Fibroblast of the aortic adventitia (primary cell): ENCODE results near the gene FAM193B. TPM values are rescaled to one million over a fixed set of nuclear protein-coding genes. Genes with fewer than 3 reads are reported as not detected.

Experiments
- DNase-seq: peaks from one replicate; pipeline ENCODE4 v3.0.0-alpha.2; 2010; ENCODE audit warnings: low read depth
- H3K4me3 ChIP-seq: 2 replicates; pipeline ENCODE4 v1.5.1; 2011; ENCODE audit warnings: low read depth, mild to moderate bottlenecking, control low read depth, low read length, moderate library complexity
- total RNA-seq: library from RNA; depleted of rRNA; stranded (reverse); fragments of >200 nt; gene quantifications from 2 replicates; pipeline ENCODE4 v1.2.3, GENCODE V29; 2012; ENCODE audit warnings: low replicate concordance
- TF ChIP-seq, protein P1 (sequence below): IDR thresholded peaks from 2 replicates; pipeline ENCODE4 v1.5.1; 2011; ENCODE audit warnings: mild to moderate bottlenecking, low read length, control low read depth, inconsistent platforms; ENCODE audit not compliant: insufficient read depth

Gene FAM193B
- total RNA-seq, 1 donor: 20.2 TPM

DNA sequence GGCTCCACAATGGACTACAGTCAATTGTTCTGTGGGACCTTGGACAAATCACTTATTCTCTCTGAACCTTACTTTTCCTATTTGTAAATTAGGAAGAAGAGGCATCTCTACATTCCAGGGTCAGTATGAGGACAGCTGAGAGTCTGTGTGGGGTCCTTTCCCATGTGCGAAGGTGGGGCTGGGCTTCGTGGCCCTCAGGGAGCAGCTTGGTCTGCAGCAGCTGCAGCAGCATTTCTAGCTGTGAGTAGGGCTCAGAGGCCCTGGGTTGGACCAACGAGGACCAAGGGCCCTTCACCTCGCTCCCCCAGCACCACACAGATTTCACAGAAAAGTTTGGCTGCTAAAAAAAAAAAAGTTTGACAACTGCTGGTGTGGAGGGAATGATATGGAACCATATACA lies 28.2 kb downstream of the FAM193B start:
- TF ChIP-seq, protein P1, sequence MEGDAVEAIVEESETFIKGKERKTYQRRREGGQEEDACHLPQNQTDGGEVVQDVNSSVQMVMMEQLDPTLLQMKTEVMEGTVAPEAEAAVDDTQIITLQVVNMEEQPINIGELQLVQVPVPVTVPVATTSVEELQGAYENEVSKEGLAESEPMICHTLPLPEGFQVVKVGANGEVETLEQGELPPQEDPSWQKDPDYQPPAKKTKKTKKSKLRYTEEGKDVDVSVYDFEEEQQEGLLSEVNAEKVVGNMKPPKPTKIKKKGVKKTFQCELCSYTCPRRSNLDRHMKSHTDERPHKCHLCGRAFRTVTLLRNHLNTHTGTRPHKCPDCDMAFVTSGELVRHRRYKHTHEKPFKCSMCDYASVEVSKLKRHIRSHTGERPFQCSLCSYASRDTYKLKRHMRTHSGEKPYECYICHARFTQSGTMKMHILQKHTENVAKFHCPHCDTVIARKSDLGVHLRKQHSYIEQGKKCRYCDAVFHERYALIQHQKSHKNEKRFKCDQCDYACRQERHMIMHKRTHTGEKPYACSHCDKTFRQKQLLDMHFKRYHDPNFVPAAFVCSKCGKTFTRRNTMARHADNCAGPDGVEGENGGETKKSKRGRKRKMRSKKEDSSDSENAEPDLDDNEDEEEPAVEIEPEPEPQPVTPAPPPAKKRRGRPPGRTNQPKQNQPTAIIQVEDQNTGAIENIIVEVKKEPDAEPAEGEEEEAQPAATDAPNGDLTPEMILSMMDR: no peak
- H3K4me3 ChIP-seq: no peak overlapping the region
- no peak for DNase-seq

DNA sequence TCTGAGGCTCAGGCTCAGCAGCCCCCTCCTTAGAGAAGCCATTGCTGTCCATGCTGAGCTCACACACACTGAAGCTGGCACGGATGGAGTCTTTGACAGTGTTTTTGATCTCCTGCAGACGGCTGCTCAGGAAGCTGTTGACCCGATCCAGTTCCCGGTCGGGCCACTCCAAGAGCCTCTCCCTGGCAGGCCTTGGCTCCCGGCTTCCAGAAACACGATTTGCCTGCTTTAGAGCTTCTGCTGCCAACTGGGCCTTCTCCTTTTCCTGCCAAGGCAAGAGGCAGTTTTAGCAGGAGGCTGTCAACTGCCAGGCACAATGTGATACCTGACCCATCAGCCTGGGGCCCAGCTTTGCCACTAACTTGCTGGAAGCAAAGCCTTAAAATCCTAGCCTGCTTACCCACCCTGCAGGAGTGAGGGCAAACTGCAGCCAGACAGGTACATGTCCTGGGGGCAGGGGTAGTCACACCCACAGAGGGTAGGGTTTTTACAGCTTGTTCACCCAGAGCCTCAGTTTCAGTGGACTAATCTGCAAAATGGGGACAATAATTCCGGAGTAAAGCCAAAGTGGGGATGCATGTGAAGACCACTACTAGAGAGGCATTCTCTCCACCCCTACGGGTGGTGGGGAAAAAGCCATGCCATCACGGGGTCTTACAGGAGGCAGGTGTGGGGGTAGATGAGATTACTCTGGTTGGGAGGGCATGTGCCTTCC lies 29.3 kb downstream of the FAM193B start:
- TF ChIP-seq, protein P1: no peak
- no peak for DNase-seq
- no peak overlapping the region for H3K4me3 ChIP-seq

DNA sequence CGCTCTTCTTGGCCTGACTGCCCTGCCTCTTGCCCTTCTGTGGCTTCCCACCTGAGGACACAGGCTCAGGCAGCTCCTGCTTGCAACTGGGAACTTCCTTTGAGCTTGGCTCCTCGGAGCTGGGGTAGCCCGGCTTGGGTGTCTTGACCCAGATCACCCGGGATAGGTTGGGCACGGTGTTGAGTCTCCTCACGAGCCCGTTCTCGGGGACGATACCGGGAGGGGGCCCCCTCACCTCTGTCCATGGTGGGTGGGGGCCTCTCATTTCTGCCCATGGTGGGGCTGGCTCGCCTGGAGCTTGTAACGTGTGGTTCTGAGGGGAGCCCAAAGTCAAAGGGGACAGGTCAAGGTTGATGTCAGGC lies 29.8 kb downstream of the FAM193B start:
- TF ChIP-seq, protein P1: no peak
- DNase-seq: no peak
- H3K4me3 ChIP-seq: no peak overlapping the region

DNA sequence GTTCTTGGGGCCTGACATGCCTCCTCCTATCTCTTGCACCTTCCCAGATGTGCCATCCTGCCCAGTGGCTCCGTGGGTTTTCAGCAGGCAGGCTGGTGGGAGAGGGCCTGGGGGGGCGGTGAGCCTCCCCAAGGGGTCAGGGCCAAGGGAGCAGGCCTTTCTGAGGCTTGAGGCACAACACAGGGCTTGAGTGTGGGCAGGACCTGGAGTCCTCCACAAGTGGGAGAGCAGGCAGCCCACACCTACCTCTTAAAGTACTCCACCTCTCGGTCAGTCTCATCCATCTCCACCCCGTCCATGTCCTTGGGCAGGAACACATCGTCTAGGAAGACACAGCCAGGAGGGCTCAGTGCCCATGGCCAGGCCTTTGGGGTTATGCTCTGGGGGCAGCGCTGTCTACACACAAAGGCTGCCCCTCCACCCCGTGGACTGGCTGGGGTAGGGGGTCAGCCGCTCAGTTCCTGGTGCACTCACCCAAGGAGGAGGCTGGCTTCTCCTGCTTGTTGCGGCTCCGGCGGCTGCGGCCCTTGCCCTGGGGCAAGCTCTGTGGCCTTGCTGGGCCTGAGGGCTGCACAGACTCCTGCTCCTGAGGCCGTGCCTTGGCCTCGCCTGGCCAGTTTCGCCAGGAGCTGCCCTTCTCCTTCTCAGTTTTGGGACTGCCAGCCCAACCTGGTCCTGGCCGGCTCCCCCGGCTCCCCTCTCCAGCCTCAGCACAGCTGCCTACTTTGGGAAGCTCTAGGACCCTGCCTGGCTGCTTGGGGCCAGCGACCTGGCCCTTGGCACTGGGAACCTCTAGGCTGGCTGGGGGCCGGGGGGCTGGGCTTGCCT lies 30.4 kb downstream of the FAM193B start:
- no peak for DNase-seq
- TF ChIP-seq, protein P1: no peak
- H3K4me3 ChIP-seq: no peak overlapping the region

DNA sequence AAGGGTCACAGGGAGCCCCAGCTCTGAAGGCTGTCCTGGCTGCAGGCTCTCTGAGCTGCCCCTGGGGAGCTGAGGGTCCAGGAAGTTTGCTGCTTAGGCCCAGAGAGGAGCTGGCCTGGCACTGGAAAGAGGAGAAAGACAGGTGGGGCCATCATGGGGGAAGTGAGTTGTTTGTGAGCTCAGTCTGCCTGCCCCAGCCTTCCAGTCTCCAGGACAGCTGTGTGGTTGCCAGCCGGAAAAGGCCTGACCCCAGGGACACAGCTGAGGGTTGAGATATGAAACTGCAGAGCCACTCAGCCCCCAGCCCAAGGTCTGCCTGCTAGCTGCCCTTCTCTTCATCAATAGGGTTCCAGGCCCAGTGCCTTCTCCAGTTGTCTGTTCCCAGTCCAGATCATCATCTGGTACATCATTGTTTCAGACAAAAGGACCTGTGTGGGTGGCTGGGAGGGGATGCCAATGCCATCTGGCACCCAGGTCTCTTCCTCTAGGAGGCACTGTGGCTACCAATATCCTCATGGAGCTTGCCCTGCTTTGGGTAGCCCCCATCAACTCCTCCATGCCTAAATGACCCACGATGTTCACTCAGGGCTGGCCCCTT lies 33.3 kb downstream of the FAM193B start:
- no peak for DNase-seq
- no peak overlapping the region for H3K4me3 ChIP-seq
- TF ChIP-seq, protein P1: no peak

DNA sequence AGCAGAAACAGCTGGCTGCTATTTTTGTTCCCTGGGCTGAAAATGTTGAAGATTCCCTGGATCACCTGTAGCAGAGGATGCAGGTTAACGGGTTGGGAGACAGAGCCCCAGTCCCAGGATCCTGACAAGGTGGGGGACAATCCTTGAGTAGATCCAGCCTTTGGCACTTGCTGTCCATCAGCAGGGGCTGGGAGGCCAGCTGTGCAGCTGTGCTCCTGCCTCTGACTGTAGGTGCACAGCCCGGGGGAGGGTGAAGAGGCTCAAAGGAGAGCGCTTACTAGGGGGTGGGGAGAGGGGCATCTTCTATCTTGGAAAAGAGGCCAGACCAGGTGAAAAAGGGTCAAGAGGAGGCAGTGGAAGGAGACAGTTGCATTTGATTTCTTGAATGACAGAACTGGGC lies 34.1 kb downstream of the FAM193B start:
- no peak for DNase-seq
- H3K4me3 ChIP-seq: no peak overlapping the region
- TF ChIP-seq, protein P1: no peak
